ENCODE measurements around the gene CC2D1A.

Gene CC2D1A

DNA sequence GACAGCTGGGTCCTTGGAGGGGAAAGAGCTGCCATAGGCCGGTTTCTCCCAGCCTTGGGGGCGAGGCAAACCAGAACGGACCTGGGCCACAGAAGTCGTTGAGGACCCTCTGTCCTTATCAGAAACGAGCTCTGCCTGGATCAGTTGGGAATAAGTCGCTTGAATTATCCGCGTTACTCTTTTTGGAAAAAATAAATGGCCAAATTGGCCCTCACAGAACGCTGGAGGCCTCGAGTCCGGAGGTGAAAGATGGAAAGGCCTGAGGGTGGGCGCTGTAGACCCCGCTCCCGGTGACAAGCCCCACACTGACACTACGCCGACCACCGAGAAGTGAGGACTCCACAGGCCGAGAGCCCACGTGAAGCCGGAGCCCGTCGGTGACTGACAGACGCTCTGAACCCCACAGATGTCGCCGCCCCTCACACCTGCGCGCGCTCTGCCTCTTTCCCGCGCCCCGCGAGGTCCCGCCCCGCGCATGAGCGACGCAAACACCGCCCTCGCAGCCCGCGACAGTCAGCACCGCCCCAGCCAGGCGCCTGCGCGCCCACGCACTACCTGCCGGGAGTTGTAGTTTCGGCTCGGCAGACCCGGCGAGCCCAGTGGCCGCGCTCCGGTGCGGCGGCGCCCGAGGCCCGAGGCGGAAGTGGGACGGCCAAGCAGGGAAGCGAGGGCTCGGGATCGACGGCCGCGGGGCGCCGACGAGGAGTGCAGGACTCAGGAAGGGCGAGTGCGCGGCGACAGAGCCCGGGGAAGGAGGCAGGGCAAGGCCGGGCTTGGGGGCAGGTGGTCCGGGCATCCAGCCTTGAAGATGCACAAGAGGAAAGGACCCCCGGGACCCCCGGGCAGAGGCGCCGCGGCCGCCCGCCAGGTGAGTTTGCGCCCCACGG is at the start of gene CC2D1A, which contains the start of gene BRME1:
Gene CC2D1A, plus strand, starts transcription at position 568 of the 887 bp plus-strand sequence. Its CDS starts 241 bp downstream, at position 809.
Gene BRME1, minus strand, starts transcription at position 484 of the 887 bp plus-strand sequence. CDS start 1,225 bp downstream, outside the sequence.
- DNase-seq: peak; percentile 74

DNA sequence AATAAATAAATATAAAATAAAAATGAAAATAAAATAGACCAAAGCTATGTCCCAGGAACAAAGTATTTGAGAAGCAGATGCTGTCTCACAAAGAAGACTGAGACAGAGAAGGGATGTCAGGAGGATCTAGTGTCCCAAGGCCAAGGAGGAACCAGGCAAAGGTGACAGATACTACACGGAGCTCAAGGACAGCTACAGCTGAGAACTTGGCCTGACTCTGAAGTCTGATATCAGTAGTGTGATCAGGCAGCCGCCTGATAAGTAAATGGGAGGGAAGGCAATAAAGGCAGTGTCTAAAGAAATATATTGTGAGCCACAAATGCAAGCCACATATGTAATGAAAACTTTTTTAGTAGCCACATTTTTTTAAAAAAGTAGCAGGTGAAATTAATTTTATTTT is 49.5 kb upstream of the CC2D1A start:
- DNase-seq: no peak

DNA sequence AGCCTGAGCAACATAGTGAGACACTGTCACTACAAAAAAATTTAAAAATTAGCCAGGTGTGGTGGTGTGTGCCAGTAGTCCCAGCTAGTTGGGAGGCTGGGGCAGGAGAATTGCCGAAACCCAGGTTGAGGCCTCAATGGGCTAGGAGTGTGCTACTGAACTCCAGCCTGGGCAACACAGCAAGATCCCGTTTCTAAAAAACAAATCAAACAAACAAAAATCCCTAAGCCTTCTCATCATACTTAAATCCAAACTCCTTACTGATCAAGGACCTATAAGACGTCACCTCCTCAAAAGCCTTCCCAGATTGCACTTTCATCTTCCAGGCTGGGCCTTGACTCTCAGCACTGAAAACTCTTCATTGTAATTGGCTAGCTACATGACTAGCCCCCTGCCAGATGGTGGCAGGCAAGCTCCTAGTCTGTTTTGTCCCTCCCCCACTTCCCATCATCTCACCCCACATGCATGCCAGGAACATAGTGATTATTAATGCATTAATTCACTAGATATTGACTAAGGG is 46.6 kb upstream of the CC2D1A start:
- DNase-seq: no peak

DNA sequence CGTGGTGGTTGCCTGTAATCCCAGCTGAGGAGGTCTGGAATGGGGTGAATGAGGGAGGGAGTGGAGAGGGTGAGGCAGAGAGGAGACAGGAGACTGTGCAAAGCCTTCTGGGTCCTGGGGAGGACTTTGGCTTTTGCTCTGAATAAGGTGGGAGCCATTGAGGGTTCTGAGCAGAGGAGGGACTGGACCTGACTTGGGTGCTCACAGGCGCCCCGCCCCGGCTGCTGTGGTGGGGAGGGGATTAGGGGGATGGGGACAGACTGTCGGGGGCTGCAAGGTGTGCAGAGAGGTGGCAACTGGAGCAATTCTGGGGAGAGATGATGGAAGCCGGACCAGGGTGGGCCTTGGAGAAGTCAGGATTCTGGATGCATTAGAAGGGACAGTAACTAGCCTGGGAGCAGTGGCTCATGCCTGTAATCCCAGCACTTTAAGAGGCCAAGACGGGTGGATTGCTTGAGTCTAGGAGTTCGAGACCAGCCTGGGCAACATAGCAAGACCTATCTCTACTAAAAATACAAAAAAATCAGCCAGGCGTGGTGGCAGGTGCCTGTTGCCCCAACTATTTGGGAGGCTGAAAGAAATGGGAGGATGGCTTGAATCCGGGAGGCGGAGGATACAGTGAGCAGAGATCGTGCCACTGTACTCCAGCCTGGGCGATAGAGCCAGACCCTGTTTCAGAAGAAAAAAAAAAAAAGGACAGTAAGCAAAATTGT is 45.2 kb upstream of the CC2D1A start:
- DNase-seq: no peak

DNA sequence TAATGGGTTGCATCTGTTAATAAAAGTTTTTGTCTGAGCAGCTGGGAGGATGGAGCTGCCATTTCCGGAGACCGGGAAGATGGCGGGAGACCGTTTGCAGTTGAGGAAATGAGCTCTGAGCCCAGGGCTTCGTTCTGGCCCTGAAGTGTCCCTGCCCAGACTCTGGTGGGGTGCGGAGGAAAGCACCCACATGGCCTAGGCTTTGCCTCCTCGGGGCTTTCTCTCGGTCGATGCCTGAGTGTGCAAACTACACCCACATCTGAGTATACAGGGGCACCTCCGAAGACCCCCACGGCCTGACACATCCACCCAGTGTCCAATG is 44.6 kb upstream of the CC2D1A start:
- no peak for DNase-seq

DNA sequence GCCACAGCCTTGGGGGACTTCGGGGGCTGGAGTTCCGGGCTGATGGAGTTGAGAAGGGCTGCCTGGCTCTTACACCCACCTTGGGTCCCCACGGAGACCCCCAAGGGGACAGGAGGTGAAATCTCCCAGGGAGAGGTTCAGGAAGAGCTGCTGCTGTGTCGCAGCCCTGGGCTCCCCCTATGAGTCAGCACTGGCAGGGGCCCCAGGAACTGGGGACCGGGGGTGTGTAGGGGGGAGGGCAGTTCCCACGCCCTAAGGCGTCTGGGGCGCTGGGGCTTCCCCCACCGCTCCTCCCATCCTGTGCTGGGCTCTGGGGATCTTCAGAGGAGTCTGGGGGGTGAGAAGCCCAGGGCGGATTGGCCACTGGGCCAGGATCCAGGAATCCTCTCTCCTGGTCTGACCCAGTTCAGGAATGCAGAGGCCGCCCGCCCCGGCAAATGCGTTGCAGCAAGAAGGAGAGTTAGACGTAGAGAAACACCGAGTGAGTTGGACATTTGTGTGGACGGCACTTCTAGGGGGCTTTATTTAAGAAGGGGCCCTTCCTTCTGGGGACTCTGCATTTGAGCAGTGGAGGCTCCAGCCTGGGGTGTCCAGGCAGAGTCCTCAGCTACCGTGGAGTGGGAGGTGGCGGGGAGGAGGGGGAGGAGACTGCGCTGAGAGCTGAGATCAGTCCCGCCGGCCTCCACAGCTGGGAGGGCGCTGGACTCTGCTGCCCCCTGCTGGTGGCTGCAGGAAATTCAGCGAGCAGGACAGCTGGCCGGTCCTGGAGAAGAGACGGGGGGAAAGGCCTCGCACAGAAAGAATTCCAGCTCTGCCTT is 44.1 kb upstream of the CC2D1A start:
- peak; percentile 58 for DNase-seq

DNA sequence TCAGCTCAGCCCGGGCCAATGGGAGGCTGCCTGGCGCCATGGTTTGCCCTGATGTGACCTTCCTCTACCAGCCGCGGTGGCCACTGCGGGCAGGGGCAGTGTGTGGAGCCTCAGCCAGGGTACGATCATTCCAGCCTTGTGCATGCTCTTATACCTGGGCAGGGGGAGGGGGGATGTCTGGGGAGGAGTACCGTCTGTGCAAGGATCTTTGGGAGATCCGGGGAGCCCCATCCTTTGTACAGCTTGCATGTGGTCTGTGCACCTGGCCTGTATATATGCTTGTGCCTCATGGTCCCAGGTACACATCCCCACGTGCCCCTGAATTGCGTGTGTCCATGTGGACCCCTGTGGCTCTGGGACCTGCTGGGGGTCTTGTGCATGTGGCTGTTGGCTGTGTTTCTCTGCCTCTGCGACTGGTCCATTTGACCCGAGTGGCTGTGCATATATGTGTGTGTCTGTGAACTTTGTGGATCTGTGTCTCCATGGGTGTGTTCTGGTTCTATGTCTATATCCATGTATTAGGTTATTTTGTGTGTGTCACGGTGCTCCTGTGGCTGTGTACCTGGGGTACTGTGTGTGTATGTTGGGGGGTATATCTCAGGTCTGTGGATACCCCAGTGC is 41.8 kb upstream of the CC2D1A start:
- DNase-seq: peak; percentile 16

DNA sequence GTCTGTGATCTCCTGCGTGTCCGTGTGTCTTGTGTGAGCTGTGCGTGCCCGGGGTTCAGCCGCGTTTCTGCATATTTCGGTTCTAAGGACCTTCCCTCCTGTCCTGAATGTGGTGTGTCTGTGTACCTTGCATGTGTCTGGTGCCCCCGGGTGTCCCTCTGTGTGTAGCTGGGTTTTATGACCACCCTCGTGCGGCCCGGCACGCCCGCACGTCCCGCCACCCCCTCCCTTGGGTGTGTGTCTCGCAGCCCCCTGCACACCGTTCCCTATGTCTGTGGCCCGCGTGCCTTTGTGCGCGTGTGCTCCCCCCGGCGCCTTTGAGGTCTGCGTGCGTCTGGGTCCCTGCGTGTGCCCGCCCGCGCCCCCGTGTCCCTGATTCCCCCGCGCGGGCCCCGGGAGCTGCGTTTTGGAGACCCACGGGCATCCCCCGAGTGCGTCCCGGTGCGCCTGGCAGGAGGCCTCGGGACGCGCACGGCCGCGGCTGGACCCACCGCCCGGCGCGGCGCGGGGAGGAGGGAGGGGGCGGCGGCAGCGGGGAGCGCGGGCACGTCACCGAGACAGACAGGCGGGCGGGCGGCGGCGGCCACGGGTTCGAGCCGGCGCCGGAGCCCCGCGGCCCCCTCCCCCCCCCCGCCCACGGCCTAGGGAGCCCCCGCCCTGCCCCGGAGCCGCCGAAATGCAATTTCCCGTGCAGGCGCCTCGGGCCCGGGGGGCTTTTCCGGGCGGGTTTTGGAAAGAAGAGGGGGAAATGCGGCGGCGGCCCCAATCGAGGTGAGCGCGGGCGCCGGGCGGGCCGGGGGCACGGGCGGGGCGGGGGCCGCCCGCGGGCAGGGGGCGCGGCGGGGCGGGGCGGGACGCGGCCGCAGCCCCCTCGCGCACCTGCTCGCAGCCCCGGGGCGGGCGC is 41.1 kb upstream of the CC2D1A start:
- no peak for DNase-seq

DNA sequence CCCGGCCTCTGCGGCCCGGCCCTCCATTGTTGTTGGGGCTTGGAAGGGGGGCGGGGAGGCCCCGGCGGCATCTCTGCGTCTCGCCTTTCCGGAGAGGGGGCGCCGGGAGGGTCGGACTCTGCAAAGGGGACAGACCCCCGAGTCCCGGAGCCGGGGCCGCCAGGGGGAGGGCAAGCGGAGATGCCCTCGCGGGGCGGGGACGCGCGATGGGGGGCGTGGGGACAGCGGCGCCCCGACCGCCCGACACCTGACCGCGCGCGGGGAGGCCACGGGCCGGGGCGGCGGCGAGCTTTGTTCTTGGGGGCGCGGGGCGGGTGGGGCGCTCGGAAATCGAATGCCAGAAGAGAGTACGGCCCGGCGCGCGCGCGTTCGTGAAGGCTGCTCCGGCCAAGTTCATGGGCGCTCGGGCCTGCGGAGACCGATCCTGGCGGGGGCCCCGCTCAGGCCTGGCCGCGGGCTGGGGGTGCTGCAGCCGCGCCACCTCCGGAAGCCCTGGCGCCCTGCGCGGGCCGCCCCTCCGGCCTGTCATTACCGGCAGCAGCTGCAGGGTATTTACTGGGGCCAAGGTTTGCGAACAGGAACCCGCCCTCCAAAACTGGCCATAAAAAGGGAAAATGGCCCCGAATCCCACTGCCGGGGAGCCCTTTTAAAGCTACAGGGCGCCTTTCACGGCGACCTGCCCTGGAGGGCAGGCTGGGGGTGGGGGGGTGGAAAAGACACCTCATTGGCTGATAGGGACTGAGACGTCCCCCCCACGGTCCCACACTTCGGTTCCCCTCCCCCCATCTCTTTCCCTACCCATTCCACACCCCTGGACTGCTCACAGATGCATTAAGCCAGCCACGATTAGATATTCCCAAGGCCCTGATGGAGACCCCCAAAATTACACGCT is 40.2 kb upstream of the CC2D1A start:
- DNase-seq: peak; percentile 27

DNA sequence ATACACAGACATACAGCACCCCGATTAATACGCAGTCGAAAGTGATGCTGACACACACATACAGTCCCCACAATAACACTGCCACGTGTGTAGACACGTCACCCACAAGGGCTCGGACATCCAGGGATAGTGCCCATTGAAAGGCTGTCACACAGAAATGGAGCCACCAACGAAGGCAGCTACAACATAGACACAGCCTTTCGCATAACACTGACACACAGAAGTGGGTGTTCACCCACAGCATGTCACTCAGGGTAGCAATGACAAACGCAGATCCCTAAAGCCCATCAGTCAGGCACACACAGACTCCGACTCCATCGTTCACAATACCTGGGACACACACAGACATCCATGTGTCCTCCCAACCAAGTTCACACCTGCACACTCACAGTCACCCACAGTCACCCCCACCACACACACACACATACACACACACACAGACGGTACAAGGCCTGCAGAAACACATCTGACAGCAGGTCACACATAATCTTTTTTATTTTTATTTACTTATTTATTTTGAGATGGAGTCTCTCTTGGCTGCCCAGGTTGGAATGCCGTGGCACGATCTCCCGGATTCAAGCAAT is 39.4 kb upstream of the CC2D1A start:
- DNase-seq: no peak

DNA sequence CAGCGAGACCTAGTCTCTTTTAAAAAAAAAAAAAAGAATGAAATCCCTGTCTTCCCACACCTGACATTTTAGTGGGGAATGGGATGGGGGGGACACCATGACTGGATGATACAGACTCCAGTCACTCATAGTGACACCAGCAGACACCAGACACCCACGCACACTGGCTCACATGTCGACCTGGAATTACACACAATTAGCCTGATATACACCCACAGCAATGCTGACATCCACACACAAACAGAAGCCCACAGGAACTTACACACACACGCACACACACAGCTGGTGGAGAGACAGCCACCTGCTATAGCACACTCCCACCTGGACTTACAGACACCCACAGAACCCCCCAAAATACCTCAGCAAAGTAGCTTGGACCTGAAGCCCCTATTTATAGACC is 37.3 kb upstream of the CC2D1A start:
- DNase-seq: no peak

DNA sequence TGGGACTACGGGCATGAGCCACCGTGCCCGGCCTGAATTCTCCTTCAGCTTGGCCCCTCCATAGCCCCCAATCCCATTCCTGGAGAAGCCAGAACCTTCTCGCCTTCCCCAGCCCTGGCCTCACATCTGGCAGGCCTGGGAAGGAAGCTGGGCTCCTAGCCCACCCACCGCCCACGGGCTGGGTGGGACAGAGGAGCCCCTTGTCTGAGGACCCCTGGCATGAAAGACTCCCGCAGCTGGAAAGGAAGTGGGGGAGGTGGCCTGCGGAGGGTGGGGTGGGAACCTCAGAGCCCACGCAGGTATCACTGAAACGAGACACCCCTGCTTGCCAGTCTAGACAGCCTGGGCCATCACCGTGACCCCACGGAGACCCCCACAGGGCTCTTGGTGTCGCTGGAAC is 36.7 kb upstream of the CC2D1A start:
- no peak for DNase-seq

DNA sequence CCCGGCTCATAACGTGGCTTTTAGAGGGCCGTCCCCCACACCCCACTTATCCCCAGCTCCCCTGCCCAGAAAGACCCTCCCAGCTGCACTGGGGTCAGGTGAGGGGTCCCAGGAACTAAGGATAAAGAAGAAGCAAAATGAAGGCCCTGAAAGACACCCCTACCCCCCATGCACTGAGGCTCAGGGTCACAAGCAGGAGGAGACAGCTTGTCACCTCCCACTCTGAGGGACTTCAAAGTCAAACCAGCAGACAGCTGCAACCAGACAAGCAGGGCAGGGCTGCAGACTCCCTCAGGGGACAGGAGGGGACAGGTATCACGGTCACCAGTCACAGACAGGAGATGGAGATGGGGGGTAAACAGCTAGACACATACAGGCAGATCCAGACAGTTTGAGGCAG is 35.1 kb upstream of the CC2D1A start:
- DNase-seq: no peak

DNA sequence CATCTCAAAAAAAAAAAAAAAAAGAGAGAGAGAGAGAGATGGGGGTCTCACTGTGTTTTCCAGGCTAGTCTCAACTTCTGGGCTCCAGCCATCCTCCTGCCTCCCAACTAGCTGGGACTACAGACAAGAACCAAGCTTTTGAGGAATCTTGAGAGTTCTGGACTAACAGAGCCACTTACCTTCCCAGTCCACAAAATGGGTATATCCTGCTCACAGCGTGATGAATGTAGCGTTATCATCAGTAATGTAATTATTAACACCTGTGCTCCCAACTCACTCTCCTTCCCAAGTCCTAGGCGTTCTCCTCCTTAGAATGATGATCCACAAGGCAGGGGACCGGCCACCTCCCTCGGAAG is 33.7 kb upstream of the CC2D1A start:
- DNase-seq: no peak

DNA sequence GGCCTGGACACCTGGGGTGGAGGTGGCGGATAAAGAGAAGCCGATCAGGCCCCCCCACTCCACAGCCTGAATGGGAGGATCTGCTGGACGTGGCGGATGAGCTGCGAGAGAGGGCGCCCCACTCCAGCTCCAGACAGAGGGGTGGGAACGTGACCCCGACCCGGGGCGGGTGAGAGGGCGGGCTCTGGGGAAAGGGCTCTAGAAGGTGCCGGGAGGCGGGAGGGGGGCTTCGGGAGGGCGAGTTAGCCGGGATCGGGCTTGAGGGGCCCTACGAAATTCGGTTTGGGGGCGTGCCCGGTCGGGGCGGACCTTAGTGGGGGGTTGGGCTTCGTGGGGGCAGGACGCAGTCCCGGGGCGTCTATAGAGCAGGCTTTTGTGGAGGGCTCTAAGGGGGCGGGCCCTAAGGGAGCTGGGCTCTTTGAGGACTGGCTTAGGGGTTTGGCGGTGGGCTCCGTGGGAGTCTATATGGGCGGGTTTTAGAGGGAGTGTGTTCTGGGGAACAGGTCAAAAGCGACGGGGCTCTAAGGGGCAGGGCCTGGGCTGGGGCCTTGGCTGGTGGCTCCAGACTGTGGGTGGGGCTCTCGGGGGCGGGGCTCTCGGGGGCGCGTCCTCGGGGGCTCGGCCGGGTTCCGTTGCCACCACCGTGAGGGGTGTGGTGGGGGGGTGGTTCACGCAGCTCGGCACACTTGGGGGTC is 33.2 kb upstream of the CC2D1A start:
- no peak for DNase-seq

DNA sequence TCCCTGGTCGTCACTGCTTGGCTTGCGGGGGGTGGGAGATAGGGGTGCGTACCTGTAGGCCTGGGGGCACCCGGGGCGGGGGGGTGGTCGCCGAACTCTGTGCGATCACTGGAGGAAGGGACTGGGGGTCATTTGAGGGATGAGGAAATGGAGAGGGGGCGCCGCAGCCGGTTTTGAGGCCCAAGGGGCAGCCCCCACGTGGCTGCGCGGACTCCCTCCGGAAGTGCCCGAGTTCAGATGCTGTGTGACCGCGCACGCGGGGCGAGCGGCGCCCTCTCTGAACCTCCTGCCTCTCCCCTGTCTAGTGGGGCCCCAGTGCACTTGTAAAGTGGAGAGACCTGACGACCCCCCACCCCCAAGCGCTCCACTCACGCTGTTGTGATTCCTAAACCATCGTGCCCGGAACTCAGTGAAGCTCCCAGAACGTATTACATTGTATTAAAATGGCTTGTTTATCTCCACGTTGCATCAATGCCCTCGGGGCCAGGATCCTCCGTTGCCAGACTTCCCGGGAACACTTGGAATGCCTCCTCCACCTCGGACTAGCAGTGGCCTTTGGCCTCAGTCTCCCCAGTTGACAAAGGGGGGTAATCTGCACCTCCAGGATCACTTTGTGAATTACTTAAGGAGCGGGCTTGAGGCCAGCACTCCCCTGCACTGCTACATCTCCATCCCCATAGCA is 32.0 kb upstream of the CC2D1A start:
- DNase-seq: no peak

DNA sequence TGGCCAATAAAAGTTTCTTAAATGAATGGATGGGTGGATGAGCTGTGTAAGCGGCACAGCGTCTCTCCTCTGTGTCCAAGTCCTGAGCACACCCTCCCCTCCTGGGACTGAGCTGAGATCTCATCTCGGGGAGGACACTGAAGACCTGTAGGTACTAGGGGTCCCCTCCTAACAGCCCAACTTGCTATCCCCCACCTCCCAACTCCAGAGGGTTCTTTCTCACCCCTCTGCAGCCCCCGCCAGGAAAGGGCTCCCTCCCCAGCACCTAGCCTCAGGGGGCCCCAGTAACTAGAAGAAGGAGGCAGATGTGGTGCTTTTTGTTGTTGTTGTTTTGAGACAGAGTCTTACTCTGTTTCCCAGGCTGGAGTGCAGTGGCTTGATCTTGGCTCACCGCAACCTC is 30.2 kb upstream of the CC2D1A start:
- DNase-seq: no peak

DNA sequence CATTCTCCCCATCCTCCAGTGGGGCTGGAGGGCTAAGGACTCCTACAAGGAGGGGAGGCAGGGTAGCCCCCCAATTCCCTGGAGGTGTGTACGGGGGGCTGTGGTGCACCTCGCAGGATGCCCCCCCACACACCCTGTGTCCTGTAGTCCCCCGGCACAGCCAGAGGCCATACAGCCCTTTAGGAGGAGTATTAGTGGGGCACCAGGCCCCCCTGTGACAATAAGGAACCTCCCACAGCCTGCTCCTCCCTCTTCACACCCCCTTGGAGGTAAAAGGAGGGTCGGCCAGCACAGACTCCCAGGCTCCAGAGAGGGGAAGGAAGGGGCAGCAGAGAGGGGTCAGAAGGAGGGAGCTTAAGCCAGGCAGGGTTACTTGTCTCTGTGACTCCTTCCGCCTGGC is 29.2 kb upstream of the CC2D1A start, which contains the start of gene NANOS3:
Gene NANOS3, plus strand, starts transcription at position 301 of the 400 bp plus-strand sequence. CDS start 115 bp downstream, outside the sequence.
- DNase-seq: no peak

DNA sequence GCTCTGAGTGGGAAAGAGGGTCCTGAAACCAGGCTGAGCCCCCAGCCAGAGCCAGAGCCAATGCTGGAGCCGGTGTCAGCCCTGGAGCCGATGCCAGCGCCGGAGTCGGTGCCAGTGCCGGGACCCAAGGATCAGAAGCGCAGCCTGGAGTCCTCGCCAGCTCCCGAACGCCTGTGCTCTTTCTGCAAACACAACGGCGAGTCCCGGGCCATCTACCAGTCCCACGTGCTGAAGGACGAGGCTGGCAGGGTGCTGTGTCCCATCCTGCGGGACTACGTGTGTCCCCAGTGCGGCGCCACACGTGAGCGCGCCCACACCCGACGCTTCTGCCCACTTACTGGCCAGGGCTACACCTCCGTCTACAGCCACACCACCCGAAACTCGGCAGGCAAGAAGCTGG is 28.7 kb upstream of the CC2D1A start:
- no peak for DNase-seq
